Smooth muscle cell (in vitro differentiated cells): ENCODE measurements around the gene KCNQ5. TPM values are rescaled to one million over a fixed set of nuclear protein-coding genes. Genes with fewer than 3 reads are reported as not detected.

Experiments
- DNase-seq: peaks from one replicate; lab custom pipeline; 2025; ENCODE audit not compliant: unreplicated experiment; lab: John Stamatoyannopoulos, UW
- H2AFZ ChIP-seq: fragments of 200-600 bp; sonication (generic); 2 replicates; pipeline ENCODE4 v1.6.0; 2016; ENCODE audit warnings: antibody characterized with exemption, low read depth, mild to moderate bottlenecking
- H3F3A ChIP-seq: fragments of 200-600 bp; sonication (generic); 2 replicates; pipeline ENCODE4 v1.6.0; 2017; ENCODE audit warnings: antibody characterized with exemption, low read depth
- H3K27ac ChIP-seq: fragments of 200-600 bp; sonication (generic); 2 replicates; pipeline ENCODE4 v1.5.1; 2016; ENCODE audit warnings: low read depth, mild to moderate bottlenecking
- H3K27me3 ChIP-seq: fragments of 200-600 bp; sonication (generic); 2 replicates; pipeline ENCODE4 v1.6.1; 2016; ENCODE audit warnings: low read depth, mild to moderate bottlenecking
- H3K36me3 ChIP-seq: fragments of 200-600 bp; sonication (generic); 2 replicates; pipeline ENCODE4 v1.5.1; 2016; ENCODE audit warnings: low read depth
- H3K4me1 ChIP-seq: fragments of 200-600 bp; sonication (generic); 2 replicates; pipeline ENCODE4 v1.5.1; 2016; ENCODE audit warnings: low read depth
- H3K4me2 ChIP-seq: fragments of 200-600 bp; sonication (generic); 2 replicates; pipeline ENCODE4 v1.6.0; 2016; ENCODE audit warnings: mild to moderate bottlenecking
- H3K4me3 ChIP-seq: fragments of 200-600 bp; sonication (generic); 2 replicates; pipeline ENCODE4 v1.5.1; 2016; ENCODE audit warnings: mild to moderate bottlenecking
- H3K79me2 ChIP-seq: fragments of 200-600 bp; sonication (generic); 2 replicates; pipeline ENCODE4 v1.6.0; 2016; ENCODE audit warnings: low read depth, mild to moderate bottlenecking
- H3K9ac ChIP-seq: fragments of 200-600 bp; sonication (generic); 2 replicates; pipeline ENCODE4 v1.6.0; 2016; ENCODE audit warnings: low read depth
- H3K9me3 ChIP-seq: fragments of 200-600 bp; sonication (generic); replicated peaks from 2 replicates; pipeline ENCODE4 v1.5.1; 2016; ENCODE audit warnings: low read depth
- H4K20me1 ChIP-seq: fragments of 200-600 bp; sonication (generic); 2 replicates; pipeline ENCODE4 v1.6.0; 2016; ENCODE audit warnings: low read depth
- CTCF ChIP-seq: fragments of 200-600 bp; sonication (generic); IDR thresholded peaks from 2 replicates; pipeline ENCODE4 v1.5.1; 2017; ENCODE audit warnings: borderline replicate concordance, mild to moderate bottlenecking, antibody characterized with exemption; ENCODE audit not compliant: insufficient read depth, poor library complexity, severe bottlenecking
- WGBS: methylation state at CpG from one replicate; pipeline ENCODE4 v1.1.7; 2016; ENCODE audit warnings: low lambda C conversion rate; 5-methylcytosine and 5-hydroxymethylcytosine counted together
- polyA plus RNA-seq: library from polyadenylated mRNA; unstranded; fragments of >200 nt; fragmentation: Nextera tagmentation; extraction: Ambion mirVana; gene quantifications from 2 replicates; pipeline ENCODE4 v1.2.1, GENCODE V29; 2016
- total RNA-seq: library from RNA; depleted of rRNA; stranded (reverse); fragments of >200 nt; gene quantifications from 2 replicates; pipeline ENCODE4 v1.2.3, GENCODE V29; 2014

The KCNQ5 gene
- total and polyA plus RNA-seq, 2 experiments from 2014 or later: 1.2 to 2.0 TPM

DNA sequence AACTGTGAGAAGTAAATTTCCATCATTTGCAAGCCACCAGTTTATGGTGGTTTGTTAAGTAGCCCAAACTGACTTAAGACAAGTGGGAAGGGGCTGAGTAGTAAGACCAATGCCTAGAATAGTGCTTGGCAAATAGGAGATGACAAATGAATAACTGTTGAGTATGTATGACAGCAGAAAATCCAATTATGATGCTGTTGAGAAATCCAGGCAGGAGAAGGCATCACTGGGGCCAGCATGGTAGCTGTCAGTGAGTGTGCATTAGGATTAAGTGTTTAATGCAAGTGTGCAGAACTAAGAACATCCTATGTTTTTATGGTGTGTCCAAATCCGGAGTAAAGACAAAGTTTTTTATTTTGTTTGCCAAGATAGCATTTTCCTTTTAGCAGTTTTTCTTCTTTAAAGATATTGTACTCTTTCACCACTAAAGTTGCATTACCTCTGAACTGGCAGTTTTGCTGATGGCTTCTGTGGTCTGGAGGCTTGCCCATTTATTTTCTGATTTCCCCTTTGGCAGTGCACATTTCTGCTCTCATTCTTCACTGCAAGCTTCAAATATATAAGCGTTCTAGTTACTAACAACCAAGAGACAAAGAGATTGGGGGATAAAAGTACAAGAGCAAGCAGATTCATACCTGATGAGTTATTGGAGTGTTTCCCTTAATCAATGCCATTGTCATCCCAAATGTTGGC is 289.7 kb downstream of the KCNQ5 start:
- 89% methylated on average over 2 of the region's 2 CpGs for WGBS
- no peaks in the 10 kb centered on the region for H3K9me3 ChIP-seq
- no peak for TF ChIP-seq CTCF
- H3K27ac ChIP-seq: no peak overlapping the region
- H3K4me2 ChIP-seq: no peak overlapping the region
- no peaks in the 10 kb centered on the region for H3K36me3 ChIP-seq
- no peaks in the 10 kb centered on the region for H3K4me1 ChIP-seq
- H3F3A ChIP-seq: no peaks in the 10 kb centered on the region
- H2AFZ ChIP-seq: no peak overlapping the region
- DNase-seq: no peak
- H3K79me2 ChIP-seq: no peaks in the 10 kb centered on the region
- H3K27me3 ChIP-seq: no peaks in the 10 kb centered on the region
- H3K4me3 ChIP-seq: no peak overlapping the region
- no peaks in the 10 kb centered on the region for H4K20me1 ChIP-seq
- H3K9ac ChIP-seq: no peak overlapping the region

GRCh38 chr6:72913797-72914196 is 291.9 kb downstream of the KCNQ5 start:
- 92% methylated on average over 1 of the region's 1 CpG for WGBS

DNA sequence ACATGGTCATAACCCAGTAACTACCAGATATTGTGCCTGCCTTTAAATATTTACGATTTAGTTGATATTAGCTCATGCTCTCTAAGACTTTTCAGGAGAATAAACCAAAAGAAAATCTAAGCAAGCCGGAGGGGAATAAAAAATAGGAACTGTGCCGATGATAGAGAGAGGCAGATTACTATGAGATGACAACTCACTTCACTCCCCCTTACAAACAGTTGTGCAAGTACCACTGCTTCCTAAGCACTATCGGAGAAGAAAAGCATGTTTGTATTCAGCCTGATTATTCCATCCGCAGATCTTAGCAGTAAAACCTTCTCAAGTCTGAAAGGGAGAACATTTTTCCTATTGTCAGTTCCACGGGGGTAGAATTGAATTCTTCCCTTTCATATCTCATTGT is 294.4 kb downstream of the KCNQ5 start:
- no peak for TF ChIP-seq CTCF
- no peaks in the 10 kb centered on the region for H3K36me3 ChIP-seq

More at GRCh38 chr6:72913797-72914196, 291.9 kb downstream of the KCNQ5 start:
- H3K4me2 ChIP-seq: no peak overlapping the region
- no peaks in the 10 kb centered on the region for H3K9me3 ChIP-seq
- no peak overlapping the region for H2AFZ ChIP-seq
- no peak for TF ChIP-seq CTCF
- no peaks in the 10 kb centered on the region for H3K27me3 ChIP-seq
- no peak for DNase-seq
- H3K79me2 ChIP-seq: no peaks in the 10 kb centered on the region
- H3K9ac ChIP-seq: no peak overlapping the region
- no peaks in the 10 kb centered on the region for H3K4me1 ChIP-seq
- H3K36me3 ChIP-seq: no peaks in the 10 kb centered on the region
- no peak overlapping the region for H3K27ac ChIP-seq
- H4K20me1 ChIP-seq: no peaks in the 10 kb centered on the region
- H3F3A ChIP-seq: no peaks in the 10 kb centered on the region
- H3K4me3 ChIP-seq: no peak overlapping the region

DNA sequence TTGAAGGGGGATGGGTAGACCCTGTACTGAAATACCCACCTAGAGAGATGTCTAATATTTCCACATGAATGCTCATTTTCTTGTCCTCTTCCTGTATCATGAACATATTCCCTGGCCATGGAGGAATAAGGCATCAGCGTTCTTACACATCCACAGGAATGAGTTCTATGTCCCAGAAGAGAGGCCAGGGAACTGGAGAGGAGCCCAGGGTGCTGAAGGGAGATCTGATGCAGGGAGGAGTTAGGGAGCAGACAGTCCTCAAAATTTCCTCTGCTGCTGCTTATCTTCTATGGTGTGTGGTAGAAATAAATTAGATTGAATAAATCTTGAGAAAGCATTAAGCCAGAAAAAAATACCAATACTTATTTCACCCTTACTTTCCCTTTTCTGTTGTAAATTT is 295.0 kb downstream of the KCNQ5 start:
- no peak for DNase-seq
- no peak for TF ChIP-seq CTCF
- H3K27ac ChIP-seq: no peak overlapping the region
- no peak overlapping the region for H3K4me3 ChIP-seq
- no peaks in the 10 kb centered on the region for H3F3A ChIP-seq
- no peaks in the 10 kb centered on the region for H3K4me1 ChIP-seq
- H3K79me2 ChIP-seq: no peaks in the 10 kb centered on the region
- H3K36me3 ChIP-seq: no peaks in the 10 kb centered on the region
- H3K9me3 ChIP-seq: no peaks in the 10 kb centered on the region
- 97% methylated on average over 1 of the region's 1 CpG for WGBS
- H3K9ac ChIP-seq: no peak overlapping the region
- no peaks in the 10 kb centered on the region for H3K27me3 ChIP-seq
- H4K20me1 ChIP-seq: no peaks in the 10 kb centered on the region
- H3K4me2 ChIP-seq: no peak overlapping the region
- H2AFZ ChIP-seq: no peak overlapping the region

More for the DNA sequence above, 294.4 kb downstream of the KCNQ5 start:
- Histone ChIP-seq H3K4me2 (no peak overlapping the region), H3K4me3 (no peak overlapping the region), H3K27ac (no peak overlapping the region), H3F3A (no peaks in the 10 kb centered on the region), H3K27me3 (no peaks in the 10 kb centered on the region), H3K4me1 (no peaks in the 10 kb centered on the region), H3K9me3 (no peaks in the 10 kb centered on the region), H4K20me1 (no peaks in the 10 kb centered on the region), H3K79me2 (no peaks in the 10 kb centered on the region), H2AFZ (no peak overlapping the region), H3K9ac (no peak overlapping the region)
- no peak for DNase-seq
- 71% methylated on average over 6 of the region's 6 CpGs for WGBS
